HG02885 (cell line): ENCODE measurements around the gene PNRC2.
"Not testable (repeated sequence)": the region's sequence is repeated elsewhere in the genome, so short reads cannot be mapped to it uniquely, and the experiment has no call there.

Experiments
- ATAC-seq: cut with Tn5 transposase; IDR thresholded peaks from one replicate; pipeline ENCODE4 v1.9.1; 2021; ENCODE audit warnings: mild to moderate bottlenecking; ENCODE audit not compliant: unreplicated experiment, poor library complexity

PNRC2 gene

DNA sequence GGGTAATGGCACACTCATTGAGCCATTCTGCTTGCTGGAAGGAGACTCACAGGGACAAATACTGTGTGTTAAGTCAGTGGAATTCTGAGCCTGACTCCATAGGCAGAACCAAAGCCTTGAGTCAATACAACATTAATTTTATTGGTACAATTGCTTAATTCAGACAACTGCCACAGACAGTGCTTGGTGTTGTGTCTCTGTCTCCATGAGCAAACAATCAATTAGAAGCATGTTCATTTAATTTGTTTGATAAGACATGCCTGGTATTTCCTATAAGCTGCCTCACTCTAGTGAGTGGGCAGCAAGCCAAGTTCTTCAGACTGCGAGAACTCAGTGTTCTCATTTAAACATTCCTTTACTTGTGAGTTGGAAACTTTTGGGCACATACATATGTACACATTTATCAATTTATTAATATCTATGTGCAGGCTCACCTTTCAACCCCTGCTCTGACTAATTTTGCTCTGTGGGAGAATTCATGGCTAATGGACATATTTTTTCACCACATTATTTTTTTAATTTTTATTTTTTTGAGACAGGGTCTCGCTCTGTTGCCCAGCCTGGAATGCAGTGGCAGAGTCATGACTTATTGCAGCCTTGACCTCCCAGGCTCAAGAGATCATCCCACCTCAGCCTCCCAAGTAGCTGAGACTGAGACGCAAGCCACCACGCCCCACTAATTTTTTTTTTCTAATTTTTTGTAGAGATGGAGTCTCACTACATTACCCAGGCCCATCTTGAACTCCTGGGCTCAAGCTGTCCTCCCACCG, 25.0 kb downstream of the PNRC2 start:
- ATAC-seq, result no peak

- not testable (repeated sequence) for ATAC-seq
Observed at GRCh38 chr1:23987038-23987437, 27.4 kb downstream of the PNRC2 start.

GRCh38 chr1:23989263-23989662, 29.6 kb downstream of the PNRC2 start:
- ATAC-seq, result no peak

DNA sequence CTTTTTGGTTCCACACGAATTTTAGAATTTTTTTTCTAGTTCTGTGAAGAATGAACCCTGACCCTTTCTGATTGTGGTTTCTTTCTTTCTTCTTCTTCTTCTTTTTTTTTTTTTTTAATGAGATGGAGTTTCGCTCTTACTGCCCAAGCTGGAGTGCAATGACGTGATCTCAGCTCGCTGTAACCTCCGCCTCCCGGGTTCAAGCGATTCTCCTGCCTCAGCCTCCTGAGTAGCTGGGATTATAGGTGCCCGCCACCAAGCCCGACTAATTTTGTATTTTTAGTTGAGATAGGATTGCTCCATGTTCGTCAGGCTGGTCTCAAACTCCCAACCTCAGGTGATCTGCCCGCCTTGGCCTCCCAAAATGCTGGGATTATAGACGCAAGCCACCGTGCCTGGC, 32.4 kb downstream of the PNRC2 start:
- not testable (repeated sequence) for ATAC-seq

- no peak for ATAC-seq
Observed at GRCh38 chr1:23995431-23995837, 35.8 kb downstream of the PNRC2 start.

DNA sequence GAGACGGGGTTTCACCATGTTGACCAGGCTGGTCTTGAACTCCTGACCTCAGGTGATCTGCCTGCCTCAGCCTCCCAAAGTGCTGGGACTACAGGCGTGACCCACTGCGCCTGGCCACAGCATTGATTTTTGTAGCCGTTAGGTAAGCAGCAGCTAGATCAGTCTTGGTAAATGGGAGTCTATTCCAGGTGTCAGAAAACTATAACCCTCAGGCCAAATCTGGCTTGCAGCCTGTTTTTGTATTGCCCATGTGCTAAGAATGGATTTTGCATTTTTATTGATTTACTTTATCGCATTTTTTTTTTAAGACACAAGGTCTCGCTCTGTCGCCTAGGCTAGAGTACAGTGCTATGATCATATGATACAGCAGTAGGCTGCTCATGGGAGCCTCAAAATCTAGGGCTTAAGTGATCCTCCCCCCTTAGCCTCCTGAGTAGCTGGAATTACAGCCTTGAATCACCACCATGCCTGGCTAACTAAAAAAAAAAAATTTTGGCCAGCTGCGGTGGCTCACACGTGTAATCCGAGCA, 37.1 kb downstream of the PNRC2 start:
- ATAC-seq, result no peak

GRCh38 chr1:23997812-23998211, 38.2 kb downstream of the PNRC2 start:
- no peak for ATAC-seq

GRCh38 chr1:23999156-23999671, 39.6 kb downstream of the PNRC2 start:
- no peak for ATAC-seq

- no peak for ATAC-seq
Observed at GRCh38 chr1:24002695-24003094, 43.1 kb downstream of the PNRC2 start.

DNA sequence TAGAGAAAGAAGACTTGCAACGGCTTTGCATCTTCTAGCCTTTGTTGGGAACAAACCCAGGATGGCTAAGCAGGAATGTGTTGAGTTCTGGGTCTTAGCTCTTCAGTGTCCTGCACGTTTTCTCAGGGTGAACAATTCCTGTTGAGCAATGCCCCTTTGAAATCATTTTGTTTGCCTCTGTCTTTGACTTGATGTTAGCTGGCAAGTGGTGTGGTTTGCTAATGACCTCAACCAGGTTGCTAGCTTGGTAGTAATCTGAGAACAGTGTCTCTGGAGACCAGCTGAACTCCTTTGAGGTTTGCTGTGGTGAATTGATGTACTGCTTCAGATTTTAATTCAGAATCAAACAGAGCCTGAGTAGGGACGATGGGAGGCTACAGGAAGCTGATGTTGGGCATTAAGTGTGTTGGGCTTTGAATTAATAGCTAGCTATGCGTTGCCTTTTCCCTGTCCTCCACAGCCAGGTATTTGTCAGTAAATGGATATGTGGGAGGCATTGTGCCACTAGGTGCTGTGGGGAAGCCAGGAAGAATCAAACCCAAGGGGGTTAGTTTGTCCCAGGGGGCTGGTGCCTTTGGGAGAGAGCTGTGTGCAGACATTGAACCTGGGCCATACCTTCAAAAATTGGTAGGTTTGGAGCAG, 43.8 kb downstream of the PNRC2 start:
- no peak for ATAC-seq

- no peak for ATAC-seq
Observed at GRCh38 chr1:24004132-24004531, 44.5 kb downstream of the PNRC2 start.

DNA sequence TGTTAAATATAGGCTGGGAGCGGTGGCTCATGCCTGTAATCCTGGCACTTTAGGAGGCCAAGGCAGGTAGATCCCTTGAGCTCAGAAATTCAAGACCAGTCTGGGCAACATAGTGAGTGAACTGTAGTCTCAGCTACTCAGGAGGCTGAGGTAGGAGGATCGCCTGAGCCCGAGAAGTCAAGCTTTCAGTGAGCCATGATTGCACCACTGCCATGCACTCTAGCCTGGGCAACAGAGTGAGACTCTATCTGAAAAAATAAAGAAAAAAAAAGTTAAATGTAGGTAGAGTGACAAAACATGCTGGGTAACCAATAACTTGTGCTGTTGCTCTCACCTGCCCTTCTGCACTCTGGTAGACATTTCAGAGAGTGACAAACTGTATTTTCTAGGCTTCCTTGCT, 45.5 kb downstream of the PNRC2 start:
- no peak for ATAC-seq

GRCh38 chr1:24007079-24007478, 47.5 kb downstream of the PNRC2 start:
- no peak for ATAC-seq

DNA sequence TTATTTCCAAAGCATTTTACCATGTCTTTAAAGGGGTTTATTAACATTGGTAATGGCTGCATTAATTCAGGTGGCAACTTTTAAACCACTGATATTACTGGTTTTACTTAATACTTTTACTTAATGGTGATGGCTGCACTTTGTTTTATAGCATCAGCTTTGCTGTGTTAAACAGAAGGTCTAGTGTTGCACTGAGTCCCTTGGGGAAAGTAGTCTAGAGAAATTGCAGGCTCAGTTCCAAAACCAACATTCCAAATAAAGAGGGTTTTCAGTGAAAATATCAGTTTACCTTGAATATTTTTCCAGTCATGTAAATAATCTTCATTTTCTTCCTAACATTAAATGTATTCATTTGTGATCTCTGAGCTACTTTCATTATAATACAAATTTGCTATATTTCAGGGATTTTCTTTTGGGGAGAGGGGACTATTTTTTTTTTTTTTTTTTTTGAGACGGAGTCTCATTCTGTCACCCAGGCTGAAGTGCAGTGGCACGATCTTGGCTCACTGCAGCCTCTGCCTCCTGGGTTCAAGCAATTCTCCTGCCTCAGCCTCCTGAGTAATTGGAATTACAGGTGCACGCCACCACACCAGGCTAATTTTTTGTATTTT, 49.1 kb downstream of the PNRC2 start:
- not testable (repeated sequence) for ATAC-seq

GRCh38 chr1:24009406-24009805, 49.8 kb downstream of the PNRC2 start:
- no peak for ATAC-seq

- ATAC-seq, result no peak
Observed at GRCh38 chr1:24010650-24011049, 51.0 kb downstream of the PNRC2 start.

DNA sequence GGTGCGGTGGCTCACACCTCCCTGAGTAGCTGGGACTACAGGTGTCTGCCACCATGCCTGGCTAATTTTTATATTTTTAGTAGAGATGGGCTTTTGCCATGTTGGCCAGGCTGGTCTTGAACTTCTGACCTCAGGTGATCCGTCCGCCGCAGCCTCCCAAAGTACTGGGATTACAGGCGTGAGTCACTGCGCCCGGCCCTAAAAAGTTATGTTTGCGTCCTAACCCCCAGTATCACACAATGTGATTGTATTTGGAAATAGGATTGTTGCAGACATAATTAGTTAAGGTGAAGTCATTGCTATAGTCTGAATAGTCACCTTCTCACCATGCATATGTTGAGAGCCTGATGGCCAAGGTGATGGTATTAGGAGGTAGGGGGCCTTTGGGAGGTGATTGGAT, 53.2 kb downstream of the PNRC2 start:
- not testable (repeated sequence) for ATAC-seq
